H9 (cell line): Measurements from ENCODE around the gene MROH8. TPM values are rescaled to one million over a fixed set of nuclear protein-coding genes. Genes with fewer than 3 reads are reported as not detected.
A peak's percentile ranks its signal among the peaks of the same experiment; 100 is the strongest.

ENCODE experiments used
- DNase-seq: peaks from one replicate; pipeline ENCODE4 v3.0.0-alpha.2; 2017
- H2AFZ ChIP-seq: one replicate; pipeline ENCODE4 v1.6.1; 2013; ENCODE audit warnings: mild to moderate bottlenecking, low read length, control low read depth, moderate library complexity
- H2AK5ac ChIP-seq: 2 replicates; pipeline ENCODE4 v1.6.1; 2013; ENCODE audit warnings: low read length, control low read depth, mixed read lengths; ENCODE audit not compliant: insufficient read length
- H2BK120ac ChIP-seq: one replicate; pipeline ENCODE4 v1.6.1; 2013; ENCODE audit warnings: low read depth, mild to moderate bottlenecking, low read length, control low read depth, inconsistent platforms; ENCODE audit not compliant: poor library complexity, severe bottlenecking
- H2BK12ac ChIP-seq: 2 replicates; pipeline ENCODE4 v1.6.1; 2013; ENCODE audit warnings: low read length, control low read depth, mixed read lengths, low read depth; ENCODE audit not compliant: insufficient read length
- H2BK15ac ChIP-seq: 2 replicates; pipeline ENCODE4 v1.6.1; 2013; ENCODE audit warnings: low read depth, low read length, control low read depth
- H2BK20ac ChIP-seq: one replicate; pipeline ENCODE4 v1.6.1; 2013; ENCODE audit warnings: low read depth, mild to moderate bottlenecking, low read length, control low read depth, inconsistent platforms; ENCODE audit not compliant: poor library complexity, severe bottlenecking
- H2BK5ac ChIP-seq: 2 replicates; pipeline ENCODE4 v1.6.1; 2013; ENCODE audit warnings: low read length, control low read depth, mixed read lengths; ENCODE audit not compliant: insufficient read length
- H3K14ac ChIP-seq: 2 replicates; pipeline ENCODE4 v1.6.1; 2013; ENCODE audit warnings: low read length, control low read depth; ENCODE audit not compliant: insufficient read depth
- H3K18ac ChIP-seq: 2 replicates; pipeline ENCODE4 v1.6.1; 2013; ENCODE audit warnings: low read depth, mild to moderate bottlenecking, mixed read lengths, low read length, control low read depth; ENCODE audit not compliant: insufficient read length
- H3K23ac ChIP-seq: 2 replicates; pipeline ENCODE4 v1.6.1; 2013; ENCODE audit warnings: low read length, control low read depth, mixed read lengths, low read depth; ENCODE audit not compliant: insufficient read length
- H3K23me2 ChIP-seq: 2 replicates; pipeline ENCODE4 v1.6.1; 2013; ENCODE audit warnings: low read depth, mild to moderate bottlenecking, mixed read lengths, low read length, control low read depth; ENCODE audit not compliant: insufficient read length, poor library complexity, severe bottlenecking
- H3K27ac ChIP-seq: 2 replicates; pipeline ENCODE4 v1.5.1; 2013; ENCODE audit warnings: low read length, control low read depth, mixed read lengths, low read depth; ENCODE audit not compliant: insufficient read length
- H3K27me3 ChIP-seq: 2 replicates; pipeline ENCODE4 v1.6.1; 2013; ENCODE audit warnings: low read length, control low read depth, inconsistent platforms; ENCODE audit not compliant: insufficient read depth
- H3K4ac ChIP-seq: 2 replicates; pipeline ENCODE4 v1.6.1; 2013; ENCODE audit warnings: low read depth, mild to moderate bottlenecking, control low read depth, inconsistent platforms, low read length, moderate library complexity
- H3K4me1 ChIP-seq: 2 replicates; pipeline ENCODE4 v1.6.1; 2013; ENCODE audit warnings: low read length, control low read depth, inconsistent platforms; ENCODE audit not compliant: insufficient read depth
- H3K4me2 ChIP-seq: 2 replicates; pipeline ENCODE4 v1.6.1; 2013; ENCODE audit warnings: low read length, control low read depth, mixed read lengths; ENCODE audit not compliant: insufficient read length, insufficient read depth
- H3K56ac ChIP-seq: 2 replicates; pipeline ENCODE4 v1.6.1; 2013; ENCODE audit warnings: low read depth, mild to moderate bottlenecking, mixed read lengths, low read length, control low read depth; ENCODE audit not compliant: insufficient read length
- H3K79me1 ChIP-seq: 2 replicates; pipeline ENCODE4 v1.6.1; 2013; ENCODE audit warnings: low read depth, mild to moderate bottlenecking, moderate library complexity, low read length, control low read depth, inconsistent platforms; ENCODE audit not compliant: insufficient read depth, poor library complexity, severe bottlenecking
- H3K79me2 ChIP-seq: 2 replicates; pipeline ENCODE4 v1.6.1; 2013; ENCODE audit warnings: low read length, control low read depth, inconsistent platforms; ENCODE audit not compliant: insufficient read depth
- H3K9ac ChIP-seq: 2 replicates; pipeline ENCODE4 v1.6.1; 2013; ENCODE audit warnings: low read length, control low read depth, mixed read lengths; ENCODE audit not compliant: insufficient read length; ENCODE audit errors: extremely low read depth
- H3K9me3 ChIP-seq: one replicate; pipeline ENCODE4 v1.6.1; 2013; ENCODE audit warnings: low read depth, low read length, inconsistent platforms; ENCODE audit not compliant: control insufficient read depth
- H3T11ph ChIP-seq: one replicate; pipeline ENCODE4 v1.6.1; 2013; ENCODE audit warnings: mild to moderate bottlenecking, low read length, control low read depth, inconsistent platforms
- H4K20me1 ChIP-seq: one replicate; pipeline ENCODE4 v1.6.1; 2013; ENCODE audit not compliant: control insufficient read depth, insufficient read length, insufficient read depth
- H4K5ac ChIP-seq: 2 replicates; pipeline ENCODE4 v1.6.1; 2013; ENCODE audit warnings: low read depth, mild to moderate bottlenecking, mixed read lengths, low read length, control low read depth; ENCODE audit not compliant: insufficient read length
- H4K8ac ChIP-seq: replicated peaks from 2 replicates; pipeline ENCODE4 v1.6.1; 2013; ENCODE audit warnings: low read length, control low read depth, mixed read lengths, low read depth; ENCODE audit not compliant: insufficient read length
- H4K91ac ChIP-seq: 2 replicates; pipeline ENCODE4 v1.6.1; 2013; ENCODE audit warnings: low read depth, mild to moderate bottlenecking, moderate library complexity, mixed read lengths, low read length, control low read depth; ENCODE audit not compliant: insufficient read length
- H3K27ac Mint-ChIP-seq, 3 experiments: 2 replicates in 2 of 3; 3 replicates in 1 of 3; pipeline ENCODE4 v1.8.0; 2020 to 2021; ENCODE audit warnings: mixed read lengths in 3 of 3, mild to moderate bottlenecking in 1 of 3, moderate library complexity in 1 of 3
- H3K27me3 Mint-ChIP-seq: 2 replicates; pipeline ENCODE4 v1.8.0; 2021; ENCODE audit warnings: low read depth, mild to moderate bottlenecking, moderate library complexity, mixed read lengths
- H3K36me3 Mint-ChIP-seq, 3 experiments: 2 replicates in 2 of 3; 3 replicates in 1 of 3; pipeline ENCODE4 v1.8.0; 2020 to 2021; ENCODE audit warnings: low read depth in 3 of 3, mixed read lengths in 3 of 3; ENCODE audit not compliant: insufficient read depth in 1 of 3
- H3K4me1 Mint-ChIP-seq, 2 experiments: 2 replicates each; pipeline ENCODE4 v1.8.0; 2020; ENCODE audit warnings: mixed read lengths in 2 of 2
- H3K4me3 Mint-ChIP-seq, 2 experiments: 2 replicates in 1 of 2; 3 replicates in 1 of 2; pipeline ENCODE4 v1.8.0; 2020 to 2021; ENCODE audit warnings: mild to moderate bottlenecking in 2 of 2, mixed read lengths in 2 of 2, moderate library complexity in 1 of 2
- H3K9me3 Mint-ChIP-seq, 2 experiments: 2 replicates in 1 of 2; 3 replicates in 1 of 2; pipeline ENCODE4 v1.8.0; 2020; ENCODE audit warnings: mild to moderate bottlenecking in 2 of 2, mixed read lengths in 2 of 2, moderate library complexity in 1 of 2
- WGBS: extraction: QIAGEN DNeasy Blood & Tissue Kit; methylation state at CpG from one replicate; pipeline ENCODE4 v1.1.7; 2013; ENCODE audit warnings: missing lambda C conversion rate, low lambda C conversion rate, mixed read lengths; ENCODE audit not compliant: insufficient read length; ENCODE audit errors: extremely low coverage; 5-methylcytosine and 5-hydroxymethylcytosine counted together
- long read RNA-seq: library from polyadenylated mRNA; unstranded; transcript quantifications from one replicate; pipeline ENCODE4 v2.0.0, GENCODE V29; 2020
- total RNA-seq: library from RNA; stranded (reverse); gene quantifications from 2 replicates; pipeline ENCODE4 v1.2.1, GENCODE V29; 2021
- TF ChIP-seq, protein P1 (sequence below): fragments of 200-600 bp; sonication (generic); conservative IDR thresholded peaks from 3 replicates; pipeline ENCODE4 v1.8.0; 2021; ENCODE audit warnings: antibody characterized with exemption, mild to moderate bottlenecking

Gene MROH8
- 0.79 and 0.90 TPM in 2 replicates for total RNA-seq
- long read RNA-seq, partial matches to known transcripts, result 0 of 5 reads
- long read RNA-seq, other reads (novel, unspliced or antisense), result 5 of 5 reads

DNA sequence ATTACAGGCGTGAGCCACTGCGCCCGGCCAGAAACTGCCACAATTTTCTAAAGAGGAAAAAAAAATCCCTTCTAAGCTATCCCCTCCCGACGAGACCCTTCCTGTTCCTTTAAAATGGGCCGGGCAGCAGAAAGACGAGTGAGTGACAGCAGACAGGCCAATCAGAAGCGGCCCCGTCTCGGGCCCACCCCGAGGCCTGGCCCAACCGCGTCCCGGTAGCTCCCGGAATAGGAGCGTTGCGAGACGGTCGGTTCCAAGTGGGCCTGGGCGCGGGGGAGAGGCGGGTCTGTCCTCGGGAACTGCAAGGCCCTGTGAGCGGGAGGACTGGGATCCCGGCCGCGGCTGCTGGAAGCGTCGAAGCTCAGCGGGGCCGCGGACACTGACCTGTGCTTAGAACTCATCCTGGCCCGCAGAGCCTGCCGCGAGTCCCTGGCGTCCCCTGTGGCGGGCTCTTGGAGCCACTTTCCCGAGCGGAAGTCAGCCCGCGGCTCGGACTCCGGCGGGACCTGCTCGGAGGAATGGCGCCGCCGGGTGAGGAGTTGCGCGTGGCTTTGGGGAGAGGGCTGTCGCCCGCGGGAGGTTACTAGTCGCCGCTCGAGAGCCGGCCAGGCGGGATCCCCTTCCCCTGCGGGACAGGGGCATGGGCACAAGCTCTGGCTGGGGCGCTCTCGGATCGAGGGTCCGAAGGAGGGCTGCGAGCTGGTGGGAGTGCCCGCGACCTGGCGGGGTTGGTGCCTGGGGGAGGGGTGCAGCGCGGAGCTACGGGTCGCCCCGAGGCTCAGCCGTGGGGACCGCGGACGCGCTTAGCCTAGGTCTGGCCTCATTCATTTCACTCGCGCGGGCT lies at the start of gene MROH8, which contains the start of gene RPN2:
Gene MROH8, minus strand, starts transcription at position 710 of the 844 bp plus-strand sequence.
Gene RPN2, plus strand, starts transcription at position 492 of the 844 bp plus-strand sequence. Its CDS starts 27 bp downstream, at position 519.
- Histone ChIP-seq H3K14ac (peak within 1 kb of the TSS; percentile 99), H3K56ac (peak within 1 kb of the TSS; percentile 20), H2BK5ac (peak within 1 kb of the TSS; percentile 67), H2BK12ac (no peak within 1 kb of the TSS), H2BK15ac (no peak within 1 kb of the TSS), H3K4ac (no peak within 1 kb of the TSS), H2BK20ac (no peak within 1 kb of the TSS), H4K5ac (no peak within 1 kb of the TSS), H3K23me2 (peaks cover 10% of the 10 kb centered on the region), H3K27ac (peak within 1 kb of the TSS; percentile 36), H3K9me3 (no peaks in the 10 kb centered on the region), H2AK5ac (no peak within 1 kb of the TSS), H3K79me2 (peaks cover 21% of the 10 kb centered on the region), H4K91ac (no peak within 1 kb of the TSS), H3K79me1 (no peaks in the 10 kb centered on the region), H2AFZ (no peak within 1 kb of the TSS), H4K8ac (no peak within 1 kb of the TSS), H3K23ac (no peak within 1 kb of the TSS), H3K18ac (peak within 1 kb of the TSS; percentile 98), H3K4me2 (peak within 1 kb of the TSS; percentile 100), H3K9ac (peak within 1 kb of the TSS; percentile 92), H3T11ph (no peak within 1 kb of the TSS), H2BK120ac (no peak within 1 kb of the TSS), H4K20me1 (peaks cover 2% of the 10 kb centered on the region), H3K27me3 (no peaks in the 10 kb centered on the region), H3K4me1 (no peaks in the 10 kb centered on the region; the same call in 1 of the 2 replicates)
- Mint-ChIP-seq H3K4me1 (peaks cover 14 to 18% of the 10 kb centered on the region in 2 experiments), H3K36me3 (peaks cover 9 to 17% (median 14%) of the 10 kb centered on the region in 3 experiments; a peak in 6 of 7 replicates), H3K27me3 (no peaks in the 10 kb centered on the region; the same call in 1 of the 2 replicates), H3K27ac (peak within 1 kb of the TSS; percentile 97 to 99 (median 98)), H3K4me3 (peak within 1 kb of the TSS; percentile 95), H3K9me3 (no peaks in the 10 kb centered on the region)
- DNase-seq, result peak; percentile 98
- TF ChIP-seq, protein P1, sequence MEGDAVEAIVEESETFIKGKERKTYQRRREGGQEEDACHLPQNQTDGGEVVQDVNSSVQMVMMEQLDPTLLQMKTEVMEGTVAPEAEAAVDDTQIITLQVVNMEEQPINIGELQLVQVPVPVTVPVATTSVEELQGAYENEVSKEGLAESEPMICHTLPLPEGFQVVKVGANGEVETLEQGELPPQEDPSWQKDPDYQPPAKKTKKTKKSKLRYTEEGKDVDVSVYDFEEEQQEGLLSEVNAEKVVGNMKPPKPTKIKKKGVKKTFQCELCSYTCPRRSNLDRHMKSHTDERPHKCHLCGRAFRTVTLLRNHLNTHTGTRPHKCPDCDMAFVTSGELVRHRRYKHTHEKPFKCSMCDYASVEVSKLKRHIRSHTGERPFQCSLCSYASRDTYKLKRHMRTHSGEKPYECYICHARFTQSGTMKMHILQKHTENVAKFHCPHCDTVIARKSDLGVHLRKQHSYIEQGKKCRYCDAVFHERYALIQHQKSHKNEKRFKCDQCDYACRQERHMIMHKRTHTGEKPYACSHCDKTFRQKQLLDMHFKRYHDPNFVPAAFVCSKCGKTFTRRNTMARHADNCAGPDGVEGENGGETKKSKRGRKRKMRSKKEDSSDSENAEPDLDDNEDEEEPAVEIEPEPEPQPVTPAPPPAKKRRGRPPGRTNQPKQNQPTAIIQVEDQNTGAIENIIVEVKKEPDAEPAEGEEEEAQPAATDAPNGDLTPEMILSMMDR, result no peak
- WGBS, result no CpG with 5 or more reads among the region's 80 CpGs
